Measurements from ENCODE around the gene MARCHF6. TPM values are rescaled to one million over a fixed set of nuclear protein-coding genes. Genes with fewer than 3 reads are reported as not detected.

MARCHF6 gene
- total and polyA plus RNA-seq, 9 of the 15 experiments (the other 6 are each of a cell fraction or from before 2014, with no cell fraction given): 74.1 to 456 (median 116) TPM

DNA sequence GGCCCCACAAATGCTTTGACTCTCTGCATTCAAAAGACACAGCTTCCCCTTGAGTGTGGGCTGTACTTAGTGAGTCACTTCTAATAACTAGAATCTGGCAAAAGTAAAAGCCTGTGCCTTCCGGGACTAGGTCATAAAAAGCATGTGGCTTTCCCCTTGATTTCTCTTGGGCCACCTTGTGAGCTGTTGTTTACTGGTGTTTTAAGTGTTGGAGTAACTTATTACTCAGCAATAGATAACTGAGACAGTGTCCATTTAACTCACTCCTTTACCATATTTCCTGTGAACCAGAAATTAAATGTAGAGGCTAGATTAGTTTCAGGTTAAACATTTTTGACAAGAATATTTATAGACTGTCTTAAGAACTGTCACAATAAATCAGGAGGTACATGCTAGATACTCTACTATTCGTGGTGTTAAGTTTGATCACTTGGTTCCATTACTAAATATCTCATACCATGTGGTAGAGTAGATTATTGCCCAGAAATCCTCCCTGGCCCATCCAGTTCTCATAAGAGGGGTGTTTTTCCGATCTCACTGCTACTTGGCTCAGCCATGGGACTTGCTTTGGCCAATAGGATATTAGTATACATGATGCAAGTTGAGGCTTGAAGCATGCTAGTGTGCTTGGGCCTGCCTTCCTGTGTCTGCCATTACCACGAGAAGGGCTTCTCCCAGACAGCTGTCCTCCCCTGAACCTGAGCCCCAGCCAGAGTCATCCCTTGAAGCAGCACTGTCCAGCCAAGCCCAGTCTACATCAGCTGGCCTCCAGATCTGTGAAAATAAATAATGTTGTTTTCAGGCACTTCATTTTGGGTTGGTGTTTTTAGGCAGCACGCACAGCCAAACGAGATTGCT lies 35.4 kb upstream of the MARCHF6 start (continued):
- TF ChIP-seq NCOR1 (IDR thresholded peaks at IDR 0.05) (peak; percentile 35), ZNF124 (CRISPR knock-in tag; IDR thresholded peaks at IDR 0.05) (no peak), CHD2 (IDR thresholded peaks at IDR 0.05; ENCODE audit: low read depth, low read length) (no peak), ZNF143 (CRISPR knock-in tag; IDR thresholded peaks at IDR 0.05) (no peak), PRMT5 (CRISPR knock-in tag; IDR thresholded peaks at IDR 0.05) (no peak), PATZ1 (CRISPR knock-in tag; IDR thresholded peaks at IDR 0.05; ENCODE audit: borderline replicate concordance) (no peak), CHCHD3 (CRISPR knock-in tag; IDR thresholded peaks at IDR 0.05) (no peak), ZNF444 (CRISPR knock-in tag; IDR thresholded peaks at IDR 0.05) (no peak), NCOA4 (IDR thresholded peaks at IDR 0.05; ENCODE audit: partially characterized antibody) (no peak), TBP (optimal IDR thresholded peaks at IDR 0.05; ENCODE audit: low read depth, low read length) (no peak), POLR3A (IDR thresholded peaks at IDR 0.05; ENCODE audit: borderline replicate concordance, extremely low read depth, insufficient read depth, insufficient read length) (no peak), SMAD3 (CRISPR knock-in tag; conservative IDR thresholded peaks at IDR 0.05) (no peak), CEBPG (CRISPR knock-in tag; IDR thresholded peaks at IDR 0.05) (no peak), CEBPG (tag; conservative IDR thresholded peaks at IDR 0.05 in 1 of 2, IDR thresholded peaks at IDR 0.05 in 1 of 2) (peak in 1 of 2 experiments; percentile 47; a peak in 1 of 4 replicates), TRIM25 (IDR thresholded peaks at IDR 0.05; ENCODE audit: borderline replicate concordance) (no peak), SMARCC2 (IDR thresholded peaks at IDR 0.05; ENCODE audit: low read depth) (0 out of 2 replicates have a peak, but pooled peaks have one; percentile 41), ELF1 (tag; IDR thresholded peaks at IDR 0.05) (no peak), RBM25 (IDR thresholded peaks at IDR 0.05; ENCODE audit: low read depth, low read length, severe bottlenecking) (no peak), ZNF232 (CRISPR knock-in tag; IDR thresholded peaks at IDR 0.05) (no peak)
- TF ChIP-seq, protein P1, sequence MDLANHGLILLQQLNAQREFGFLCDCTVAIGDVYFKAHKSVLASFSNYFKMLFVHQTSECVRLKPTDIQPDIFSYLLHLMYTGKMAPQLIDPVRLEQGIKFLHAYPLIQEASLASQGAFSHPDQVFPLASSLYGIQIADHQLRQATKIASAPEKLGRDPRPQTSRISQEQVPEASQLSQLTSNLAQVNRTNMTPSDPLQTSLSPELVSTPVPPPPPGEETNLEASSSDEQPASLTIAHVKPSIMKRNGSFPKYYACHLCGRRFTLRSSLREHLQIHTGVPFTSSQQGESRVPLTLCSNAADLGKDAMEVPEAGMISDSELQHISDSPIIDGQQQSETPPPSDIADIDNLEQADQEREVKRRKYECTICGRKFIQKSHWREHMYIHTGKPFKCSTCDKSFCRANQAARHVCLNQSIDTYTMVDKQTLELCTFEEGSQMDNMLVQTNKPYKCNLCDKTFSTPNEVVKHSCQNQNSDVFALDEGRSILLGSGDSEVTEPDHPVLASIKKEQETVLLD (IDR thresholded peaks at IDR 0.05): no peak
- TF ChIP-seq, protein P2, sequence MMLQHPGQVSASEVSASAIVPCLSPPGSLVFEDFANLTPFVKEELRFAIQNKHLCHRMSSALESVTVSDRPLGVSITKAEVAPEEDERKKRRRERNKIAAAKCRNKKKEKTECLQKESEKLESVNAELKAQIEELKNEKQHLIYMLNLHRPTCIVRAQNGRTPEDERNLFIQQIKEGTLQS (IDR thresholded peaks at IDR 0.05): peak; percentile 67
- TF ChIP-seq, protein P2 (CRISPR knock-in tag; conservative IDR thresholded peaks at IDR 0.05): no peak
